ENCODE data around the gene FMR1. TPM values are rescaled to one million over a fixed set of nuclear protein-coding genes. Genes with fewer than 3 reads are reported as not detected.

FMR1 gene
- total RNA-seq = 20.5 and 34.5 TPM in 2 replicates

GRCh38 chrX:147911192-147912022 lies at the start of gene FMR1:
FMR1 (plus strand) TSS chrX:147911919; CDS start chrX:147912180, 261 bp downstream.

GRCh38 chrX:147981038-147981752 lies 69.5 kb downstream of the FMR1 start, which contains the start of gene FMR1NB:
FMR1NB (plus strand) TSS chrX:147981337; CDS start chrX:147981403, 66 bp downstream.

Other genes with a start within 250 kb of the FMR1 start
- not detected in 2 replicates for gene FMR1NB, start 69.4 kb downstream of the FMR1 start, total RNA-seq